ENCODE results near the gene ZSCAN26. TPM values are rescaled to one million over a fixed set of nuclear protein-coding genes. Genes with fewer than 3 reads are reported as not detected.
"Not testable (repeated sequence)": the region's sequence is repeated elsewhere in the genome, so short reads cannot be mapped to it uniquely, and the experiment has no call there.

Gene ZSCAN26
- polyA plus RNA-seq, 3 donors from 2014 or later = 9.7 to 17.5 (median 13.5) TPM

- H3K9me3 Mint-ChIP-seq = no peaks in the 10 kb centered on the region
- peaks cover 2 to 18% (median 12%) of the 10 kb centered on the region in 3 donors for H3K27me3 Mint-ChIP-seq (ENCODE audit: low read depth in 3 of 3)
- H3K27ac Mint-ChIP-seq = no peak overlapping the region
- peaks cover 0 to 8% (median 0%) of the 10 kb centered on the region in 3 donors for H3K36me3 Mint-ChIP-seq
- H3K4me1 Mint-ChIP-seq = no peaks in the 10 kb centered on the region
- H3K4me3 Mint-ChIP-seq = no peak overlapping the region
- DNase-seq = no peak
These were observed 46.0 kb downstream of the ZSCAN26 start for GRCh38 chr6:28312939-28313338.

GRCh38 chr6:28315628-28316027 lies 48.7 kb downstream of the ZSCAN26 start:
- Mint-ChIP-seq H3K27me3 (ENCODE audit: low read depth in 3 of 3) (peaks cover 3 to 5% (median 4%) of the 10 kb centered on the region in 3 donors), H3K36me3 (peaks cover 0 to 8% (median 0%) of the 10 kb centered on the region in 3 donors), H3K27ac (no peak overlapping the region), H3K4me1 (no peaks in the 10 kb centered on the region), H3K4me3 (no peak overlapping the region), H3K9me3 (no peaks in the 10 kb centered on the region)
- no peak for DNase-seq

GRCh38 chr6:28317866-28318265 lies 50.9 kb downstream of the ZSCAN26 start:
- not testable (repeated sequence) for H3K4me3 Mint-ChIP-seq; H3K27me3 Mint-ChIP-seq (ENCODE audit: low read depth in 3 of 3); H3K4me1 Mint-ChIP-seq; H3K36me3 Mint-ChIP-seq; H3K27ac Mint-ChIP-seq; H3K9me3 Mint-ChIP-seq; DNase-seq

GRCh38 chr6:28322661-28323060 lies 55.7 kb downstream of the ZSCAN26 start:
- Mint-ChIP-seq H3K27me3 (ENCODE audit: low read depth in 3 of 3) (peaks cover 3 to 9% (median 4%) of the 10 kb centered on the region in 3 donors), H3K9me3 (peaks cover 16 to 20% (median 19%) of the 10 kb centered on the region in 6 donors), H3K4me3 (no peak overlapping the region), H3K36me3 (peaks cover 16 to 21% (median 20%) of the 10 kb centered on the region in 3 donors), H3K4me1 (no peaks in the 10 kb centered on the region), H3K27ac (no peak overlapping the region)
- DNase-seq = no peak

GRCh38 chr6:28323813-28324424 lies 57.0 kb downstream of the ZSCAN26 start:
- H3K9me3 Mint-ChIP-seq = peaks cover 18 to 29% (median 22%) of the 10 kb centered on the region in 6 donors
- H3K4me3 Mint-ChIP-seq = no peak overlapping the region
- no peak for DNase-seq
- H3K36me3 Mint-ChIP-seq = peaks cover 18 to 25% (median 22%) of the 10 kb centered on the region in 3 donors
- H3K4me1 Mint-ChIP-seq = no peaks in the 10 kb centered on the region
- H3K27me3 Mint-ChIP-seq (ENCODE audit: low read depth in 3 of 3) = peaks cover 0 to 11% (median 7%) of the 10 kb centered on the region in 3 donors
- no peak overlapping the region for H3K27ac Mint-ChIP-seq

GRCh38 chr6:28326371-28326948 lies 59.5 kb downstream of the ZSCAN26 start:
- Mint-ChIP-seq H3K36me3 (peaks cover 18 to 29% (median 22%) of the 10 kb centered on the region in 3 donors), H3K27me3 (ENCODE audit: low read depth in 3 of 3) (peaks cover 0 to 13% (median 7%) of the 10 kb centered on the region in 3 donors), H3K27ac (no peak overlapping the region), H3K4me1 (no peaks in the 10 kb centered on the region), H3K4me3 (no peak overlapping the region), H3K9me3 (peaks cover 18 to 29% (median 23%) of the 10 kb centered on the region in 6 donors)
- no peak for DNase-seq

Other genes with a start within 250 kb of the ZSCAN26 start
- gene ZNF165, start 186.6 kb upstream of the ZSCAN26 start, polyA plus RNA-seq = under 1 TPM in 2 of 3 donors, not detected in 1; 0.35 to 0.39 TPM
- 10 to 100 TPM in 1 of 3 donors, 1 to 10 TPM in 2; 5.8 to 15.6 (median 9.3) TPM for gene ZSCAN16, start 142.5 kb upstream of the ZSCAN26 start, polyA plus RNA-seq
- 1 to 10 TPM in 1 of 3 donors, under 1 TPM in 2; 0.22 to 1.8 (median 0.44) TPM for gene ZKSCAN8, start 125.3 kb upstream of the ZSCAN26 start, polyA plus RNA-seq
- 10 to 100 TPM in 1 of 3 donors, 1 to 10 TPM in 2; 5.3 to 18.4 (median 8.1) TPM for gene ZSCAN9, start 41.9 kb upstream of the ZSCAN26 start, polyA plus RNA-seq
- gene ZKSCAN4, start 14.9 kb upstream of the ZSCAN26 start, polyA plus RNA-seq = 1 to 10 TPM; 1.7 to 5.0 (median 3.4) TPM
- gene NKAPL, start 7.8 kb upstream of the ZSCAN26 start, polyA plus RNA-seq = under 1 TPM in 2 of 3 donors, not detected in 1; 0.28 to 0.37 TPM
- 1 to 10 TPM in 1 of 3 donors, under 1 TPM in 2; 0.46 to 1.7 (median 0.60) TPM for gene PGBD1, start 14.4 kb downstream of the ZSCAN26 start, polyA plus RNA-seq
- 1 to 10 TPM in 2 of 3 donors, not detected in 1; 1.5 to 2.3 TPM for gene ZSCAN31, start 69.0 kb downstream of the ZSCAN26 start, polyA plus RNA-seq
- 1 to 10 TPM; 1.0 to 4.7 (median 2.0) TPM for gene ZKSCAN3, start 82.8 kb downstream of the ZSCAN26 start, polyA plus RNA-seq
- gene ZSCAN12, start 132.6 kb downstream of the ZSCAN26 start, polyA plus RNA-seq = 1 to 10 TPM; 1.6 to 3.4 (median 1.9) TPM
- under 1 TPM in 1 of 3 donors, not detected in 2; 0.16 TPM for gene ZSCAN23, start 176.3 kb downstream of the ZSCAN26 start, polyA plus RNA-seq
- not detected for gene GPX6, start 248.7 kb downstream of the ZSCAN26 start, polyA plus RNA-seq

Data from immature natural killer cell (primary cell).